ENCODE results near the gene TMEM63A.

Gene TMEM63A

DNA sequence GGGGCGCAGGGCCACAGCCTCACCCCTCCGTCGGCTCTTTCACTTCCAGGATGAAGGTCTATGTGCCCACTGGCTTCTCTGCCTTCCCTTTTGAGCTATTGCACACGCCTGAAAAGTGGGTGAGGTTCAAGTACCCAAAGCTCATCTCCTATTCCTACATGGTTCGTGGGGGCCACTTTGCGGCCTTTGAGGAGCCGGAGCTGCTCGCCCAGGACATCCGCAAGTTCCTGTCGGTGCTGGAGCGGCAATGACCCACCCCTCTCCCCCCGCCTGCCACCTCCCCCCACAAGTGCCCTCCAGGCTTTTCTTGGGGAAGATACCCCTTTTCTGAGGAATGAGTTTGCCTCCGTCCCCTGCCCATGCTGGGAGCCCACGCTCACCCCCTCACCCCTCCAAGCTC is 37.1 kb downstream of the TMEM63A start:
- H2AFZ ChIP-seq (ENCODE audit: low read depth, low read length) = no peak overlapping the region
- H3K79me2 ChIP-seq (ENCODE audit: insufficient read depth, low read length) = no peaks in the 10 kb centered on the region
- H3K9me3 ChIP-seq (ENCODE audit: insufficient read depth, low read length, severe bottlenecking) = no peaks in the 10 kb centered on the region
- peaks cover 12% of the 10 kb centered on the region for H3K36me3 ChIP-seq (ENCODE audit: insufficient read depth, low read length)
- no peaks in the 10 kb centered on the region for H4K20me1 ChIP-seq (ENCODE audit: insufficient read depth, low read length)
- no peak for DNase-seq
- peaks cover 20% of the 10 kb centered on the region for H3K4me1 ChIP-seq (ENCODE audit: insufficient read depth, low read length)
- TF ChIP-seq EZH2 (IDR thresholded peaks at IDR 0.05; ENCODE audit: borderline replicate concordance, low read depth, low read length, severe bottlenecking) = no peak
- TF ChIP-seq CTCF (IDR thresholded peaks at IDR 0.05; ENCODE audit: borderline replicate concordance, extremely low read depth, low read length, poor library complexity, severe bottlenecking) = no peak
- H3K4me2 ChIP-seq (ENCODE audit: insufficient read depth, low read length) = no peak overlapping the region
- H3K27me3 ChIP-seq (ENCODE audit: insufficient read depth, low read length, poor library complexity) = no peaks in the 10 kb centered on the region
- H3K9ac ChIP-seq (ENCODE audit: low read depth, low read length) = no peak overlapping the region
- no peak overlapping the region for H3K27ac ChIP-seq (ENCODE audit: low read length)
- H3K4me3 ChIP-seq (ENCODE audit: low read depth in 1 of 2, low read length in 2 of 2) = no peak overlapping the region
- no peak for ATAC-seq (ENCODE audit: insufficient read depth, low read depth)

DNA sequence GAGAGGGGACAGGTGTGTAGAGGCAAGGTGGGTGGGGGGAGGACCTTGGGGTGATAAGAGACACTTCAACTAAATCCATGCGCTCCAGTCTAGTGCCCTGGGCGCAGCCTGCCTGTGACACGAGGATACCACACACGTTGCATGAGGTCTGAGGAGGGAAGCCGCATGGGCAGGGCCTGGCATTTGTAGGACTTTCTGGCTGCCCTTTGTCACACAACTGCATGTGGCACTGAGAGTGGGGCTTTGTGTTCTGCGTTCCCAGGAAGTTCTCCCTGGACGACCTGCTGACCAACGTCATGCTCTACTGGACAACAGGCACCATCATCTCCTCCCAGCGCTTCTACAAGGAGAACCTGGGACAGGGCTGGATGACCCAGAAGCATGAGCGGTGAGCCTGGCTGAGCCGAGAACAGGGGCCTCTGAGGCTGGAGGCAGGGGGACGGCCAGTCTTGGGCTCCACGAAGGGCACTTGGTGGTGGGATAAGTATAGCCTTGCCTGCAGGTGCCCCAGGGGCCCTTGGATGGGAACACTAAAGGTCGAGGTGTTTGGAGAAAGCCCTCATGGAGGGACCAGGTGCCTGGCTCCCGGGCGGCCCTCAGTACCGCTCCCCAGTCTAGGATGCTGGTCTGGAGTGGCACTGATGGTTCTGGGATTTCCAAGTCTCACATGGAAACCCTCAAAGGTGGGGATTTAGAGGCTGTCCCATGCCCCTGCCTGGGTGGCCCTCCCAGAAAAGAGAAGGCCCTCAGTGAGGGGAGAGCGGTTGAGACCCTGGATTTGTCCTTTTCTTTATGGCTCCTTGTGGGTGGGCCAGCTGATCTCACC is 37.7 kb downstream of the TMEM63A start:
- Histone ChIP-seq H3K36me3 (ENCODE audit: insufficient read depth, low read length) (peaks cover 12% of the 10 kb centered on the region), H3K27me3 (ENCODE audit: insufficient read depth, low read length, poor library complexity) (no peaks in the 10 kb centered on the region), H3K4me2 (ENCODE audit: insufficient read depth, low read length) (no peak overlapping the region), H3K79me2 (ENCODE audit: insufficient read depth, low read length) (no peaks in the 10 kb centered on the region), H3K9ac (ENCODE audit: low read depth, low read length) (no peak overlapping the region), H3K4me1 (ENCODE audit: insufficient read depth, low read length) (peaks cover 20% of the 10 kb centered on the region), H2AFZ (ENCODE audit: low read depth, low read length) (no peak overlapping the region), H3K9me3 (ENCODE audit: insufficient read depth, low read length, severe bottlenecking) (no peaks in the 10 kb centered on the region), H3K4me3 (ENCODE audit: low read depth in 1 of 2, low read length in 2 of 2) (no peak overlapping the region), H3K27ac (ENCODE audit: low read length) (no peak overlapping the region), H4K20me1 (ENCODE audit: insufficient read depth, low read length) (no peaks in the 10 kb centered on the region)
- TF ChIP-seq CTCF (IDR thresholded peaks at IDR 0.05; ENCODE audit: borderline replicate concordance, extremely low read depth, low read length, poor library complexity, severe bottlenecking) (no peak), EZH2 (IDR thresholded peaks at IDR 0.05; ENCODE audit: borderline replicate concordance, low read depth, low read length, severe bottlenecking) (no peak)
- DNase-seq (no peak), ATAC-seq (ENCODE audit: insufficient read depth, low read depth) (no peak)

- peaks cover 12% of the 10 kb centered on the region for H3K36me3 ChIP-seq (ENCODE audit: insufficient read depth, low read length)
- no peaks in the 10 kb centered on the region for H3K27me3 ChIP-seq (ENCODE audit: insufficient read depth, low read length, poor library complexity)
- H3K27ac ChIP-seq (ENCODE audit: low read length) = no peak overlapping the region
- DNase-seq = no peak
- no peak for TF ChIP-seq EZH2 (IDR thresholded peaks at IDR 0.05; ENCODE audit: borderline replicate concordance, low read depth, low read length, severe bottlenecking)
- TF ChIP-seq CTCF (IDR thresholded peaks at IDR 0.05; ENCODE audit: borderline replicate concordance, extremely low read depth, low read length, poor library complexity, severe bottlenecking) = no peak
- H4K20me1 ChIP-seq (ENCODE audit: insufficient read depth, low read length) = no peaks in the 10 kb centered on the region
- H2AFZ ChIP-seq (ENCODE audit: low read depth, low read length) = no peak overlapping the region
- no peak overlapping the region for H3K9ac ChIP-seq (ENCODE audit: low read depth, low read length)
- H3K9me3 ChIP-seq (ENCODE audit: insufficient read depth, low read length, severe bottlenecking) = no peaks in the 10 kb centered on the region
- peaks cover 10% of the 10 kb centered on the region for H3K4me1 ChIP-seq (ENCODE audit: insufficient read depth, low read length)
- no peak for ATAC-seq (ENCODE audit: insufficient read depth, low read depth)
- H3K4me2 ChIP-seq (ENCODE audit: insufficient read depth, low read length) = no peak overlapping the region
- H3K79me2 ChIP-seq (ENCODE audit: insufficient read depth, low read length) = no peaks in the 10 kb centered on the region
- H3K4me3 ChIP-seq (ENCODE audit: low read depth in 1 of 2, low read length in 2 of 2) = no peak overlapping the region
These were observed 38.8 kb downstream of the TMEM63A start for GRCh38 chr1:225843426-225843795.

Data from DND-41 (cell line).